Measurements from ENCODE around the gene KNCN. TPM values are rescaled to one million over a fixed set of nuclear protein-coding genes. Genes with fewer than 3 reads are reported as not detected.

Gene KNCN
- total and polyA plus RNA-seq, 7 experiments from 2014 or later: not detected

DNA sequence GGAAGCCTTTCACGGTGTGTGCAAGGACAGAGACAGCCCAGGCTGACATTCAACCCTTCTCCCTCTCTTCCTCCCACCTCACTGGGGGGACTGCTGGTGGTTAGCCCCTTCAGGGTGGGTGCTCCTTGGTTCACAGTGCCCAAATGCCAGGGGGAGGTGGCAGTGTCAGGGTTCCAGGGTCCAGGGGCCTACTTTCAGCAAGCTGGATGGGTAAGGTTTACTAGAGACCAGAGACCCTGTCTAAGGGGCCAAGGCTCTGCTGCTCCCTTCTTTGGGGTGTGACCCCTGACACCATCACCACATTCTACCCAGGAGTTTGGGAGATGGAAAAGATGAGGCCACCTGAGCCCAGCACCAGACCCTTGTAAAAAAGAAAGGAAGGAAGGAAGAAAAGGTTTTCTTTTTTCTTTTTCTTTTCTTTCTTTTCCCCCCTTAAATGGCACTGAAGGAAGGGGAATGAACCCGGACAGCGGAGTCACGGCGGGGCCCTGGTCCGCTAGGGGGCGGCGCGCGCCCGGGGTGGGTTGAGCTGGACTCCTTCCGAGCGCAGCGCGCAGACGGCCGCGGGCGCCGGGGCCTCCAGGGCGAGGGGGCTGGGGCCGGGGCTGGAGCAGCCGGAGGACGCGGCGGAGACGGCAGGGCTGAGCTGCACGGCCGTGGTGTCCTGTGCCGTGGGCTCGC lies 18.8 kb downstream of the KNCN start:
- intact Hi-C loops (cut with micrococcal nuclease): loop anchor here (1.0 to 5.0 kb wide), 4 partner anchors 70 to 193 kb away; partner anchors contain the start of genes MKNK1 (in 2 of the 2) and ATPAF1 (in 1 of the 2)
- H3K36me3 Mint-ChIP-seq: peaks cover 0 to 2% (median 0%) of the 10 kb centered on the region in 5 donors
- ChIA-PET CTCF (interaction anchor here (0.7 to 1.8 kb wide), 4 partner anchors 17 to 192 kb away, joined by 3 to 5 read pairs (median 4); no protein-coding TSS in a partner anchor), POLR2A (interaction anchor here (0.6 to 1.7 kb wide), 2 partner anchors 71 to 144 kb away, joined by 3 to 10 read pairs; partner anchors contain the start of gene MKNK1)
- Histone ChIP-seq H3K27ac (ENCODE audit: low read depth, low read length) (no peak overlapping the region), H3K27me3 (ENCODE audit: control insufficient read depth in 2 of 2, insufficient read depth in 2 of 2, low read length in 2 of 2) (no peaks in the 10 kb centered on the region), H3K4me1 (ENCODE audit: control insufficient read depth in 2 of 2, insufficient read depth in 2 of 2, low read length in 2 of 2) (peaks cover 4 to 9% of the 10 kb centered on the region in 2 donors), H3K36me3 (ENCODE audit: control insufficient read depth in 2 of 3, insufficient read depth in 3 of 3, low read length in 3 of 3) (no peaks in the 10 kb centered on the region), H3K9me3 (ENCODE audit: control insufficient read depth in 2 of 3, low read length in 3 of 3) (no peaks in the 10 kb centered on the region), H3K4me3 (ENCODE audit: low read length) (no peak overlapping the region)
- H3K4me3 Mint-ChIP-seq: peak overlapping the region; percentile 24 to 76 (median 42)
- peak; percentile 87 for ATAC-seq
- H3K27ac Mint-ChIP-seq: peak overlapping the region in 1 of 9 donors; percentile 33
- H3K4me1 Mint-ChIP-seq: peaks cover 5 to 23% (median 9%) of the 10 kb centered on the region in 7 donors
- DNase-seq: peak; percentile 28 to 81 (median 63)
- H3K27me3 Mint-ChIP-seq: peaks cover 11 to 49% (median 20%) of the 10 kb centered on the region in 5 donors
- H3K9me3 Mint-ChIP-seq: peaks cover 0 to 11% (median 0%) of the 10 kb centered on the region in 11 donors

GRCh38 chr1:46532095-46532494 lies 19.4 kb downstream of the KNCN start:
- Mint-ChIP-seq H3K4me1 (peaks cover 5 to 23% (median 9%) of the 10 kb centered on the region in 7 donors), H3K36me3 (peaks cover 0 to 2% (median 0%) of the 10 kb centered on the region in 5 donors), H3K27ac (no peak overlapping the region), H3K27me3 (peaks cover 14 to 44% (median 22%) of the 10 kb centered on the region in 5 donors), H3K9me3 (peaks cover 0 to 6% (median 0%) of the 10 kb centered on the region in 11 donors), H3K4me3 (peak overlapping the region in 6 of 10 donors; percentile 1 to 62 (median 24))
- H3K4me1 ChIP-seq (ENCODE audit: control insufficient read depth in 2 of 2, insufficient read depth in 2 of 2, low read length in 2 of 2): peaks cover 4 to 9% of the 10 kb centered on the region in 2 donors
- no peak overlapping the region for H3K27ac ChIP-seq (ENCODE audit: low read depth, low read length)
- H3K36me3 ChIP-seq (ENCODE audit: control insufficient read depth in 2 of 3, insufficient read depth in 3 of 3, low read length in 3 of 3): no peaks in the 10 kb centered on the region
- ChIA-PET POLR2A (no interaction called here), CTCF (interaction anchor here (1.8 kb wide), 1 partner anchor 85 kb away, joined by 4 read pairs; no protein-coding TSS in a partner anchor)
- DNase-seq (no peak), ATAC-seq (no peak)
- intact Hi-C loops (cut with micrococcal nuclease): loop anchor here (5.0 kb wide), 2 partner anchors 70 to 135 kb away; partner anchors contain the start of genes ATPAF1 (in 1 of the 2) and MKNK1 (in 1 of the 2)
- H3K9me3 ChIP-seq (ENCODE audit: control insufficient read depth in 2 of 3, low read length in 3 of 3): no peaks in the 10 kb centered on the region
- H3K27me3 ChIP-seq (ENCODE audit: control insufficient read depth in 2 of 2, insufficient read depth in 2 of 2, low read length in 2 of 2): no peaks in the 10 kb centered on the region
- no peak overlapping the region for H3K4me3 ChIP-seq (ENCODE audit: low read length)

DNA sequence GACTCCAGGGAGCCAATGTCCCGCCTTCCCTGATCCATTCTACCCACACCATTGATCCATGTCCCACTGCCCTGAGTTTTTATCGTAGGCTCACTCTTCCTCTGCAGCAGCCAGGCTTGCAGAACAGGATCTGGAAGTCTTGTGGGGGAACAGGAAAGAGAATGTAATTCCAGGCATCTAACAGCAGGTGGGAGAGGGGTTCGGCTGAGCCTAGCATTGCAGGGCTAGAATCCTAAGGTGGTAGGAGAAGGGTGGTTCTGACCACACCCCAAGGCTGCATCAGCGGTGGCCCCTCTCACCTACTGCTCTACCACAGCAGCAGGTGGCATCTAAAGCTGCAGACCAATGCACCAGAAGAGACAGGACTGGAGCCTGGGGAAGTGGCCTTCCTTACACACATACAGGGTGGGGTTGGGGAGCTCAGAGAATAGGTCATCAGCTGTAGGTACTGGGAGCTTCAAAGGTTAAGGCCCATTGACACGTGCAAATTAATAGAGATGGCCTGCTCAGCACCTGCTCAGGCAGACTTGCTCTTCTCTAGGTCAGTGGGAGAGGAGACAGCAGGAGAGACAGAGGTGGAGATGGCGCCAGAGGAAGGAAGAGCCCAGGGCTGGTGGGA lies 20.5 kb downstream of the KNCN start:
- ChIA-PET POLR2A (interaction anchor here (0.6 kb wide), 1 partner anchor 192 kb away, joined by 3 read pairs; no protein-coding TSS in a partner anchor), CTCF (interaction anchor here (1.8 kb wide), 1 partner anchor 194 kb away, joined by 5 read pairs; no protein-coding TSS in a partner anchor)
- Mint-ChIP-seq H3K36me3 (peaks cover 0 to 2% (median 0%) of the 10 kb centered on the region in 5 donors), H3K27me3 (peaks cover 22 to 35% (median 25%) of the 10 kb centered on the region in 5 donors), H3K9me3 (peaks cover 0 to 1% (median 0%) of the 10 kb centered on the region in 11 donors), H3K4me1 (peaks cover 4 to 23% (median 6%) of the 10 kb centered on the region in 7 donors), H3K4me3 (peak overlapping the region in 2 of 10 donors; percentile 36 to 52), H3K27ac (peak overlapping the region in 1 of 9 donors; percentile 79)
- ATAC-seq: no peak
- Histone ChIP-seq H3K27ac (ENCODE audit: low read depth, low read length) (no peak overlapping the region), H3K4me3 (ENCODE audit: low read length) (no peak overlapping the region), H3K9me3 (ENCODE audit: control insufficient read depth in 2 of 3, low read length in 3 of 3) (no peaks in the 10 kb centered on the region), H3K4me1 (ENCODE audit: control insufficient read depth in 2 of 2, insufficient read depth in 2 of 2, low read length in 2 of 2) (peaks cover 4 to 9% of the 10 kb centered on the region in 2 donors), H3K36me3 (ENCODE audit: control insufficient read depth in 2 of 3, insufficient read depth in 3 of 3, low read length in 3 of 3) (no peaks in the 10 kb centered on the region), H3K27me3 (ENCODE audit: control insufficient read depth in 2 of 2, insufficient read depth in 2 of 2, low read length in 2 of 2) (no peaks in the 10 kb centered on the region)
- intact Hi-C loops (cut with micrococcal nuclease): loop anchor here (5.0 kb wide), 2 partner anchors 71 to 136 kb away; partner anchors contain the start of genes ATPAF1 (in 1 of the 2) and MKNK1 (in 1 of the 2)
- DNase-seq: no peak

GRCh38 chr1:46530311-46530710 lies 21.1 kb downstream of the KNCN start:
- peaks cover 0 to 2% (median 0%) of the 10 kb centered on the region in 5 donors for H3K36me3 Mint-ChIP-seq
- peaks cover 0 to 1% (median 0%) of the 10 kb centered on the region in 11 donors for H3K9me3 Mint-ChIP-seq
- peaks cover 4 to 23% (median 8%) of the 10 kb centered on the region in 7 donors for H3K4me1 Mint-ChIP-seq
- intact Hi-C loops (cut with micrococcal nuclease): loop anchor here (5.0 kb wide), 2 partner anchors 72 to 137 kb away; partner anchors contain the start of genes ATPAF1 (in 1 of the 2) and MKNK1 (in 1 of the 2)
- H3K27ac Mint-ChIP-seq: no peak overlapping the region
- Histone ChIP-seq H3K36me3 (ENCODE audit: control insufficient read depth in 2 of 3, insufficient read depth in 3 of 3, low read length in 3 of 3) (no peaks in the 10 kb centered on the region), H3K4me3 (ENCODE audit: low read length) (no peak overlapping the region), H3K27ac (ENCODE audit: low read depth, low read length) (no peak overlapping the region), H3K9me3 (ENCODE audit: control insufficient read depth in 2 of 3, low read length in 3 of 3) (no peaks in the 10 kb centered on the region), H3K4me1 (ENCODE audit: control insufficient read depth in 2 of 2, insufficient read depth in 2 of 2, low read length in 2 of 2) (peaks cover 4 to 9% of the 10 kb centered on the region in 2 donors), H3K27me3 (ENCODE audit: control insufficient read depth in 2 of 2, insufficient read depth in 2 of 2, low read length in 2 of 2) (no peaks in the 10 kb centered on the region)
- ATAC-seq: no peak
- CTCF ChIA-PET: interaction anchor here (1.8 to 2.1 kb wide), 2 partner anchors 83 to 194 kb away, joined by 5 to 12 read pairs; no protein-coding TSS in a partner anchor
- POLR2A ChIA-PET: no interaction called here
- DNase-seq: no peak
- H3K27me3 Mint-ChIP-seq: peaks cover 27 to 34% (median 28%) of the 10 kb centered on the region in 5 donors
- peak overlapping the region in 1 of 10 donors; percentile 23 for H3K4me3 Mint-ChIP-seq

- H3K4me3 ChIP-seq (ENCODE audit: low read length): no peak overlapping the region
- H3K27ac ChIP-seq (ENCODE audit: low read depth, low read length): no peak overlapping the region
- Mint-ChIP-seq H3K27me3 (peaks cover 23 to 35% (median 31%) of the 10 kb centered on the region in 5 donors), H3K4me1 (peaks cover 4 to 23% (median 6%) of the 10 kb centered on the region in 7 donors), H3K9me3 (no peaks in the 10 kb centered on the region), H3K27ac (no peak overlapping the region), H3K36me3 (peaks cover 0 to 2% (median 0%) of the 10 kb centered on the region in 5 donors), H3K4me3 (peak overlapping the region in 1 of 10 donors; percentile 12)
- H3K4me1 ChIP-seq (ENCODE audit: control insufficient read depth in 2 of 2, insufficient read depth in 2 of 2, low read length in 2 of 2): peaks cover 4 to 9% of the 10 kb centered on the region in 2 donors
- DNase-seq (no peak), ATAC-seq (no peak)
- intact Hi-C loops (cut with micrococcal nuclease): no loop called here
- ChIA-PET CTCF (interaction anchor here (0.6 to 2.1 kb wide), 5 partner anchors 12 to 199 kb away, joined by 3 to 12 read pairs (median 5); no protein-coding TSS in a partner anchor), POLR2A (no interaction called here)
- no peaks in the 10 kb centered on the region for H3K36me3 ChIP-seq (ENCODE audit: control insufficient read depth in 2 of 3, insufficient read depth in 3 of 3, low read length in 3 of 3)
- no peaks in the 10 kb centered on the region for H3K27me3 ChIP-seq (ENCODE audit: control insufficient read depth in 2 of 2, insufficient read depth in 2 of 2, low read length in 2 of 2)
- H3K9me3 ChIP-seq (ENCODE audit: control insufficient read depth in 2 of 3, low read length in 3 of 3): no peaks in the 10 kb centered on the region
Measured at GRCh38 chr1:46529031-46529630, 22.3 kb downstream of the KNCN start.
